TTC549 (cell line): ENCODE measurements around the gene ZNF200.

Experiments used
- FAIRE-seq: peaks from 2 replicates; lab custom pipeline; 2012; peaks lifted over from hg19 to GRCh38; lab: Jason Lieb, UNC

ZNF200 gene

DNA sequence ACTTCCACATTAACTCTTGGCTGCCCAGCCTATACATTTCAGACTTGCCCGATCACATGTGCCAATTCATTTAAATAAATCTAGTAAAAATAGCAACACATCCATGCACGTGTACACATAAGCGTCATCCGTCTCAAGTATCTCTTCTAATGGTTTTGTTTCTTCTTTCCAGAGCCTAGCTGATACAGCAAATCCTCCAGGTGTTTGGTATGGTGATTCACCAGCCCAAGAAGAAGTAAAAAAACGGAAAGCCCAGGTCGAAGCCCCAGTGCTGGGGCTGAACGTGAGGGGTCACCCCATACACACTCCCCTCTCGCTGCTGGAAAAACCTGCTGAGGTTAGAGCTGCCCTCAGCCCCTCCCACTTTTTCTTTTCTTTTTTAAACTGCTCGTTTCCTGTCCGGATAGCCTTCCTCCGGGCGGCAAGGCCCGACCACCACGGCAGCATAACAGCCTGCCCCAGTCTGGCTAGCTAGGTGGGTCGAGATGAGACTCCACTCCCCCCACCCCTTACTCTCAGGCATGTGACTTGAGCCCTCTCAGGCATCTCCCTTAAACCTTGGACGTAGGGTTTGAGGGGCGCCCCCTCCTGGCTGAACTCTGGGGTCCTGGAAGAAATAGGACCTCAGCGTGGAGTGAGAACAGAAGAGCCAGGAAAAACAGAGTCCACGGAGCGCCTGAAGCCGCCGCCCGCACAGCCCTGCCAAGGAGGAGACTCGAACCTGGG, 60.9 kb downstream of the ZNF200 start:
- FAIRE-seq, result no peak
